ENCODE results near the gene ALOX12B. TPM values are rescaled to one million over a fixed set of nuclear protein-coding genes. Genes with fewer than 3 reads are reported as not detected.

Gene ALOX12B
- total and polyA plus RNA-seq, 8 donors, result 0.88 TPM; not detected in 7

- Histone ChIP-seq H3K4me1 (peaks cover 20 to 68% (median 38%) of the 10 kb centered on the region in 4 donors), H3K4me3 (no peak overlapping the region), H3K27ac (no peak overlapping the region), H3K27me3 (peaks cover 0 to 87% (median 35%) of the 10 kb centered on the region in 3 donors), H3K36me3 (no peaks in the 10 kb centered on the region), H3K9me3 (no peaks in the 10 kb centered on the region)
- intact Hi-C loops (cut with DNase I; ENCODE audit: low total_unique reads), result no loop called here
- TF ChIP-seq EP300 (IDR thresholded peaks at IDR 0.05), result no peak
- no peak for TF ChIP-seq POLR2A (IDR thresholded peaks at IDR 0.05)
- TF ChIP-seq POLR2AphosphoS5 (IDR thresholded peaks at IDR 0.05), result no peak
- peak in 5 of 7 experiments; percentile 55 to 80 (median 71) for TF ChIP-seq CTCF (IDR thresholded peaks at IDR 0.05)
- DNase-seq, result peak; percentile 64 to 86
- 3 to 7% (median 5%) methylated on average over 10 of the region's 10 CpGs for WGBS, 5 donors
These were observed 27.2 kb downstream of the ALOX12B start for GRCh38 chr17:8060274-8060673.

- Histone ChIP-seq H3K4me1 (peaks cover 24 to 73% (median 40%) of the 10 kb centered on the region in 4 donors), H3K4me3 (peak overlapping the region in 1 of 4 donors; percentile 31), H3K36me3 (no peaks in the 10 kb centered on the region), H3K27ac (peak overlapping the region in 2 of 5 donors; percentile 30 to 83), H3K9me3 (no peaks in the 10 kb centered on the region), H3K27me3 (peaks cover 0 to 75% (median 26%) of the 10 kb centered on the region in 3 donors)
- TF ChIP-seq EP300 (IDR thresholded peaks at IDR 0.05) (no peak), POLR2A (IDR thresholded peaks at IDR 0.05) (no peak), CTCF (IDR thresholded peaks at IDR 0.05) (no peak)
- 5 to 10% (median 7%) methylated on average over 7 of the region's 7 CpGs for WGBS, 5 donors
- DNase-seq, result peak in 1 of 2 donors; percentile 18
- intact Hi-C loops (cut with DNase I; ENCODE audit: low total_unique reads), result no loop called here
These were observed 28.4 kb downstream of the ALOX12B start for GRCh38 chr17:8059131-8059530.

- TF ChIP-seq EP300 (IDR thresholded peaks at IDR 0.05), result no peak
- TF ChIP-seq CTCF (IDR thresholded peaks at IDR 0.05), result peak in 5 of 7 experiments; percentile 78 to 88 (median 80)
- peak in 2 of 3 donors; percentile 30 to 72 for TF ChIP-seq POLR2AphosphoS5 (IDR thresholded peaks at IDR 0.05)
- peaks cover 18 to 70% (median 38%) of the 10 kb centered on the region in 4 donors for H3K4me1 ChIP-seq
- intact Hi-C loops (cut with DNase I; ENCODE audit: low total_unique reads), result no loop called here
- 4 to 5% (median 4%) methylated on average over 14 of the region's 14 CpGs for WGBS, 5 donors
- H3K36me3 ChIP-seq, result no peaks in the 10 kb centered on the region
- H3K9me3 ChIP-seq, result no peaks in the 10 kb centered on the region
- H3K27me3 ChIP-seq, result peaks cover 0 to 61% (median 11%) of the 10 kb centered on the region in 3 donors
- peak overlapping the region; percentile 59 to 86 (median 81) for H3K27ac ChIP-seq
- peak; percentile 64 to 90 for DNase-seq
- peak overlapping the region; percentile 13 to 31 (median 21) for H3K4me3 ChIP-seq
These were observed 29.8 kb downstream of the ALOX12B start for GRCh38 chr17:8057691-8058114.

- intact Hi-C loops (cut with DNase I; ENCODE audit: low total_unique reads), result no loop called here
These were observed 30.4 kb downstream of the ALOX12B start for GRCh38 chr17:8056976-8057625.

More at GRCh38 chr17:8056976-8057625, 30.4 kb downstream of the ALOX12B start:
- peak; percentile 54 to 59 for DNase-seq
- H3K36me3 ChIP-seq, result no peaks in the 10 kb centered on the region
- TF ChIP-seq CTCF (IDR thresholded peaks at IDR 0.05) (no peak), POLR2A (IDR thresholded peaks at IDR 0.05) (no peak), EP300 (IDR thresholded peaks at IDR 0.05) (no peak), POLR2AphosphoS5 (IDR thresholded peaks at IDR 0.05) (no peak)
- H3K4me1 ChIP-seq, result peaks cover 18 to 64% (median 35%) of the 10 kb centered on the region in 4 donors
- peak overlapping the region; percentile 80 to 86 (median 83) for H3K27ac ChIP-seq
- WGBS, 5 donors, result 19 to 36% (median 30%) methylated on average over 17 of the region's 17 CpGs
- H3K27me3 ChIP-seq, result peaks cover 0 to 55% (median 7%) of the 10 kb centered on the region in 3 donors
- peak overlapping the region; percentile 13 to 31 (median 20) for H3K4me3 ChIP-seq
- H3K9me3 ChIP-seq, result no peaks in the 10 kb centered on the region

Data from stomach (tissue), 9 donors.